Hepatocyte (in vitro differentiated cells): Measurements from ENCODE around the gene ANXA2. TPM values are rescaled to one million over a fixed set of nuclear protein-coding genes. Genes with fewer than 3 reads are reported as not detected.
A peak's percentile ranks its signal among the peaks of the same experiment; 100 is the strongest.

Source experiments
- DNase-seq: peaks from one replicate; pipeline ENCODE4 v3.0.0-alpha.2; 2016; ENCODE audit warnings: low spot score
- H2AFZ ChIP-seq: fragments of 200-600 bp; sonication (generic); 2 replicates; pipeline ENCODE4 v1.6.0; 2016; ENCODE audit warnings: antibody characterized with exemption, mild to moderate bottlenecking
- H3K27ac ChIP-seq: fragments of 200-600 bp; sonication (generic); 2 replicates; pipeline ENCODE4 v1.5.1; 2016; ENCODE audit warnings: mild to moderate bottlenecking
- H3K27me3 ChIP-seq: fragments of 200-600 bp; sonication (generic); 2 replicates; pipeline ENCODE4 v1.6.1; 2016
- H3K36me3 ChIP-seq: fragments of 200-600 bp; sonication (generic); replicated peaks from 2 replicates; pipeline ENCODE4 v1.5.1; 2016; ENCODE audit warnings: low read depth; ENCODE audit not compliant: insufficient read depth
- H3K4me1 ChIP-seq: fragments of 200-600 bp; sonication (generic); 2 replicates; pipeline ENCODE4 v1.5.1; 2016; ENCODE audit warnings: mild to moderate bottlenecking, moderate library complexity; ENCODE audit not compliant: insufficient read depth
- H3K4me2 ChIP-seq: fragments of 200-600 bp; sonication (generic); 2 replicates; pipeline ENCODE4 v1.6.0; 2016
- H3K4me3 ChIP-seq: fragments of 200-600 bp; sonication (generic); 2 replicates; pipeline ENCODE4 v1.5.1; 2016; ENCODE audit warnings: mild to moderate bottlenecking
- H3K79me2 ChIP-seq: fragments of 200-600 bp; sonication (generic); 2 replicates; pipeline ENCODE4 v1.6.0; 2017; ENCODE audit warnings: mild to moderate bottlenecking
- H3K9me2 ChIP-seq: fragments of 200-600 bp; sonication (generic); replicated peaks from 2 replicates; pipeline ENCODE4 v1.6.0; 2017; ENCODE audit warnings: mild to moderate bottlenecking; ENCODE audit not compliant: insufficient read depth
- H3K9me3 ChIP-seq: fragments of 200-600 bp; sonication (generic); 2 replicates; pipeline ENCODE4 v1.5.1; 2016; ENCODE audit warnings: low read depth, mild to moderate bottlenecking
- H4K20me1 ChIP-seq: fragments of 200-600 bp; sonication (generic); 2 replicates; pipeline ENCODE4 v1.6.0; 2016; ENCODE audit warnings: mild to moderate bottlenecking; ENCODE audit not compliant: insufficient read depth, poor library complexity, severe bottlenecking
- EZH2 ChIP-seq: fragments of 200-600 bp; sonication (generic); IDR thresholded peaks from 2 replicates; pipeline ENCODE4 v1.6.1; 2016; ENCODE audit warnings: antibody characterized with exemption, mild to moderate bottlenecking, borderline replicate concordance
- EZH2phosphoT487 ChIP-seq: fragments of 200-600 bp; sonication (generic); IDR thresholded peaks from one replicate; pipeline ENCODE4 v1.6.1; 2018; ENCODE audit warnings: antibody characterized with exemption, mild to moderate bottlenecking, low read depth, moderate library complexity; ENCODE audit not compliant: unreplicated experiment, severe bottlenecking
- WGBS: methylation state at CpG from one replicate; pipeline ENCODE4 v1.1.6; 2016; ENCODE audit warnings: low lambda C conversion rate; ENCODE audit errors: missing lambda C conversion rate; 5-methylcytosine and 5-hydroxymethylcytosine counted together
- polyA plus RNA-seq: library from polyadenylated mRNA; unstranded; fragments of >200 nt; fragmentation: Nextera tagmentation; extraction: Ambion mirVana; gene quantifications from 2 replicates; pipeline ENCODE4 v1.2.1, GENCODE V29; 2016
- total RNA-seq: library from RNA; depleted of rRNA; stranded (reverse); fragments of >200 nt; gene quantifications from 2 replicates; pipeline ENCODE4 v1.2.3, GENCODE V29; 2014
- TF ChIP-seq, protein P1 (sequence below): fragments of 200-600 bp; sonication (generic); IDR thresholded peaks from 2 replicates; pipeline ENCODE4 v1.5.1; 2016; ENCODE audit warnings: antibody characterized with exemption, mild to moderate bottlenecking; ENCODE audit not compliant: poor library complexity

ANXA2 gene
- total and polyA plus RNA-seq, 2 experiments from 2014 or later = 1,220 to 1,699 TPM

DNA sequence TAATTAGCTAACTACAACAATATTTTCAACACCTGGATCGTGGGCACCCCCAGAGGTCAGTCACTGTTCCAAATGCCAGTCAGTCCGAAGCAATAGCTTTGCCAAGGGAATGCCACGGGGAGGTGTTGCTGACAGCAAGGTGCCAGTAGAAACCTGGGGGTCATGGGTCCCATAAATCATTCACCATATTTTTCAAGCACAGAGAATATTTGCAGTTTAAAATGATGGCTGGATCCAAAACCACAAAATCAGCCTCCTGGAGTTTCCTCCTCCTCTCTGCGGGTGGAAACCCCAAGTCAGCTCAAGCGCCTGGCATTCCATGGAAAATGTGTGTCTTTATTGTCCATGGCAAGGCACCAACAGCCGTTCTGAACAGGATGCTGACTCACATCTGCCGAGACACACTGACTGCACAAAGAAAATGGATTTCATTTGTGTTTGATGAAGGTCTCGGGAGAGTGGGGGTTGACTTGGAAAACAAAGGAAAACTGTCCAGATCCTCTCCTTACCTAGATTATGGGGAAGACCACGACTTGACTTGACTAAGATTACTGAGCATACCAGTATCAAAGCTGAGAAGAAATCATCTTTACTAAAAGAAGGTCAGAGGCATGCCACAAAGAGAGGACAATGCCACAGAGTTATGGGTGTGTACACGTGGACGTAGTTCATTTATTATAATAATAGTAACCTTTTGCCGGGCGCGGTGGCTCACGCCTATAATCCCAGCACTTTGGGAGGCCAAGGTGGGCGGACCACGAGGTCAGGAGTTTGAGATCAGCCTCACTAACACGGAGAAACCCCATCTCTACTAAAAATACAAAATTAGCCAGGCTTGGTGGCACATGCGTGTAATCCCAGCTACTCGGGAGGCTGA lies 26.4 kb downstream of the ANXA2 start:
- Histone ChIP-seq H3K4me1 (peaks cover 59% of the 10 kb centered on the region), H3K4me2 (no peak overlapping the region), H4K20me1 (peaks cover 5% of the 10 kb centered on the region), H3K4me3 (no peak overlapping the region), H3K9me3 (no peaks in the 10 kb centered on the region), H3K27me3 (no peaks in the 10 kb centered on the region), H2AFZ (no peak overlapping the region), H3K27ac (peak overlapping the region; percentile 91), H3K79me2 (peaks cover 67% of the 10 kb centered on the region), H3K9me2 (no peaks in the 10 kb centered on the region), H3K36me3 (no peaks in the 10 kb centered on the region)
- DNase-seq = peak; percentile 85
- WGBS = 69% methylated on average over 20 of the region's 20 CpGs
- TF ChIP-seq EZH2 (no peak), EZH2phosphoT487 (no peak)
- TF ChIP-seq, protein P1, sequence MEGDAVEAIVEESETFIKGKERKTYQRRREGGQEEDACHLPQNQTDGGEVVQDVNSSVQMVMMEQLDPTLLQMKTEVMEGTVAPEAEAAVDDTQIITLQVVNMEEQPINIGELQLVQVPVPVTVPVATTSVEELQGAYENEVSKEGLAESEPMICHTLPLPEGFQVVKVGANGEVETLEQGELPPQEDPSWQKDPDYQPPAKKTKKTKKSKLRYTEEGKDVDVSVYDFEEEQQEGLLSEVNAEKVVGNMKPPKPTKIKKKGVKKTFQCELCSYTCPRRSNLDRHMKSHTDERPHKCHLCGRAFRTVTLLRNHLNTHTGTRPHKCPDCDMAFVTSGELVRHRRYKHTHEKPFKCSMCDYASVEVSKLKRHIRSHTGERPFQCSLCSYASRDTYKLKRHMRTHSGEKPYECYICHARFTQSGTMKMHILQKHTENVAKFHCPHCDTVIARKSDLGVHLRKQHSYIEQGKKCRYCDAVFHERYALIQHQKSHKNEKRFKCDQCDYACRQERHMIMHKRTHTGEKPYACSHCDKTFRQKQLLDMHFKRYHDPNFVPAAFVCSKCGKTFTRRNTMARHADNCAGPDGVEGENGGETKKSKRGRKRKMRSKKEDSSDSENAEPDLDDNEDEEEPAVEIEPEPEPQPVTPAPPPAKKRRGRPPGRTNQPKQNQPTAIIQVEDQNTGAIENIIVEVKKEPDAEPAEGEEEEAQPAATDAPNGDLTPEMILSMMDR = no peak

DNA sequence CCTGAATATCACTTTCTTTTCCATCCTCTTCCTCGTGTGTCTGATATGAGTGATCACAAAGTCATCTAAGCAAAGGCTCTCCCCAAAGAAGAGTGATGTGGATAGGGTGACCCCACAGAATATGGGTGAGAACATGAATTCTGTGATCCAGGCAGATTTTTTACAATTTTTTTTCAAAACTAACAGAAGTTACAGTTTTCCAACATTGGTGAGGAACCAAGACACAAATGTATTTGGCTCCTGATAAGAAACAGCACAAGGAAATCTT lies 27.0 kb downstream of the ANXA2 start:
- peaks cover 55% of the 10 kb centered on the region for H3K4me1 ChIP-seq
- peaks cover 61% of the 10 kb centered on the region for H3K79me2 ChIP-seq

DNA sequence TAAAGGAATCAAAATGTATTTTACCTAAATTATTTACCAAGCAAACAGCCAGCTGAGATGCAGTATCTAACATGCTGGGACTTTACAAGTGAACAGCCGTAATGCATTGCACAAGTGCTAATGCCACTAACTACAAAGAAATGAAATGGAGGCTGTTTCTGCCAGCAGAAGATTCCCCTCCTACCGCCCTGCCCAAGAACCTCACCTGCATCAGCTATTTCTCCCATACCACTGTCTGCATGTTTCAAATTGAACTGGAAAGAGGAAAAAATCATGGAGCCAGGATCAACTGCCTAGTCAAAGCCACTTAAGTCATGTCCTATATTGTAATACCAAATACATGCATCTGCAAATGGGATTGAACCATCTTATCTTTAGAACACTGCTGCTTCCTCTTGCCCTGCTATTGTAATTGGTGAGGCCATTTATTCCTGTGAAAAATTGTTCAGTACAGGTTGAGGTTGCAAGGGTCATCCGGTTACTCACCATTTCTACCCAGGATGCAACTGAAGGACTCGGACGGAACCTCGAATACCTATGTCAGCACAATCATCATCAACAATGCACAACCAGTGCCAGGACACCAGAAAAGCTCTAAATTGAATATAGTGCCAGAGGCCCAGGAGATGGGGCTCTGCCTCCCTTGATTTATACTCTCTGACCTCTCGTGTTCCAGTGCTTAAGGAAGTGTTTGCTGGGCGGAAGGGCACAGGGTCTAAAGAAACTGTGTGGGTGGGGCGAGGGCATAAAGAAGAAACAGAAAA lies 27.5 kb downstream of the ANXA2 start:
- Histone ChIP-seq H3K9me3 (no peaks in the 10 kb centered on the region), H2AFZ (no peak overlapping the region), H4K20me1 (peaks cover 5% of the 10 kb centered on the region), H3K4me3 (no peak overlapping the region), H3K27ac (peak overlapping the region; percentile 91), H3K9me2 (no peaks in the 10 kb centered on the region), H3K4me2 (no peak overlapping the region), H3K36me3 (no peaks in the 10 kb centered on the region), H3K4me1 (peaks cover 50% of the 10 kb centered on the region), H3K27me3 (no peaks in the 10 kb centered on the region), H3K79me2 (peaks cover 59% of the 10 kb centered on the region)
- 92% methylated on average over 9 of the region's 9 CpGs for WGBS
- no peak for DNase-seq
- TF ChIP-seq EZH2phosphoT487 (no peak), EZH2 (no peak)
- TF ChIP-seq, protein P1 = no peak

More for the DNA sequence above, 27.0 kb downstream of the ANXA2 start:
- Histone ChIP-seq H2AFZ (no peak overlapping the region), H3K9me2 (no peaks in the 10 kb centered on the region), H3K36me3 (no peaks in the 10 kb centered on the region), H3K4me2 (no peak overlapping the region), H3K27me3 (no peaks in the 10 kb centered on the region), H3K9me3 (no peaks in the 10 kb centered on the region), H4K20me1 (peaks cover 5% of the 10 kb centered on the region), H3K4me3 (no peak overlapping the region), H3K27ac (peak overlapping the region; percentile 91)
- TF ChIP-seq EZH2 = no peak
- TF ChIP-seq EZH2phosphoT487 = no peak
- 88% methylated on average over 1 of the region's 1 CpG for WGBS
- no peak for DNase-seq

DNA sequence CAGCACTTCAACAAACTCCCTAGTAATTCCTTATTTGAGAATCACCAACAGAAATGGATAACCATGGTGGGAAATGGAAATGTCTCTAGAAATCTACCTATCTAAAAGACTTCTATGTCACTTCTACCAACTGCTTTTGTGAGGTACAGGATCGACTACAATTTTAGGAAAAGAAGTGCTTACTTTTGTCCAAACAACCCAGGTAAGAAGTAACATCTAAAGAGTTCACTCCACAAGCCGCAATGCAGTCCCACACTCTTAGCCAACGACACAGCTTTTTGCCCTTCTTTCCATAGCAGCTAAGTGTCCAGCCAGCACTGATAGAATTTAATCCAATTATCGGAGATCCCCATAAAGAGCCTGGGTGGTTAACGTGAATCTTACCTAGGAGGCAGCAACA lies 28.1 kb downstream of the ANXA2 start:
- Histone ChIP-seq H3K79me2 (peaks cover 64% of the 10 kb centered on the region), H3K4me3 (no peak overlapping the region), H3K27ac (peak overlapping the region; percentile 91), H3K27me3 (no peaks in the 10 kb centered on the region), H3K9me2 (no peaks in the 10 kb centered on the region), H3K36me3 (no peaks in the 10 kb centered on the region), H3K4me2 (no peak overlapping the region), H3K9me3 (no peaks in the 10 kb centered on the region), H4K20me1 (peaks cover 5% of the 10 kb centered on the region), H2AFZ (no peak overlapping the region), H3K4me1 (peaks cover 45% of the 10 kb centered on the region)
- TF ChIP-seq EZH2 = no peak
- TF ChIP-seq, protein P1 = no peak
- no peak for TF ChIP-seq EZH2phosphoT487
- no peak for DNase-seq
- WGBS = 85% methylated on average over 5 of the region's 5 CpGs
